Endothelial cell of umbilical vein (primary cell): ENCODE measurements around the gene PERCC1. TPM values are rescaled to one million over a fixed set of nuclear protein-coding genes. Genes with fewer than 3 reads are reported as not detected.

Source experiments
- BruUV-seq: library from RNA; stranded (reverse); fragments of 400-500 nt; replicated peaks from 2 replicates; lab custom pipeline; 2021; lab: Mats Ljungman, UMichigan
- CTCF ChIA-PET: fragments of 300-600, 350-600 bp; sonication (Branson Sonifier 250); formaldehyde crosslinking; loops from one replicate; lab custom pipeline; 2021; ENCODE audit warnings: antibody characterized with exemption, inconsistent platforms; lab: Charles Lee
- POLR2A ChIA-PET: fragments of 300-600, 350-600 bp; sonication (Branson Sonifier 250); formaldehyde crosslinking; loops from one replicate; lab custom pipeline; 2021; ENCODE audit warnings: antibody characterized with exemption, inconsistent platforms; lab: Charles Lee
- DNase-seq: peaks from one replicate; pipeline ENCODE4 v3.0.0-alpha.2; 2011; ENCODE audit warnings: low read depth, low spot score
- FAIRE-seq: peaks from 2 replicates; lab custom pipeline; 2011; peaks lifted over from hg19 to GRCh38; lab: Jason Lieb, UNC
- H2AFZ ChIP-seq: 2 replicates; pipeline ENCODE4 v1.6.0; 2012; ENCODE audit warnings: low read depth, low read length, control low read depth, inconsistent platforms
- H3K27ac ChIP-seq: 2 replicates; pipeline ENCODE4 v1.5.1; 2011; ENCODE audit warnings: low read depth, mild to moderate bottlenecking, control low read depth, low read length, moderate library complexity; ENCODE audit not compliant: insufficient read depth
- H3K27me3 ChIP-seq, 2 experiments: 2 replicates each; pipeline versions ENCODE4 v1.6.0 to v1.6.1; 2011; ENCODE audit warnings: low read length in 2 of 2, mixed read lengths in 1 of 2; ENCODE audit not compliant: control insufficient read depth in 2 of 2, insufficient read depth in 2 of 2
- H3K36me3 ChIP-seq, 2 experiments: 2 replicates in 1 of 2; 3 replicates in 1 of 2; pipeline ENCODE4 v1.5.1; 2011; ENCODE audit warnings: low read length in 2 of 2, mild to moderate bottlenecking in 1 of 2, moderate library complexity in 1 of 2; ENCODE audit not compliant: control insufficient read depth in 2 of 2, insufficient read depth in 2 of 2; ENCODE audit errors: extremely low read depth in 1 of 2
- H3K4me1 ChIP-seq: 3 replicates; pipeline ENCODE4 v1.5.1; 2011; ENCODE audit warnings: mild to moderate bottlenecking, low read length; ENCODE audit not compliant: control insufficient read depth, insufficient read depth; ENCODE audit errors: extremely low read depth
- H3K4me2 ChIP-seq: 2 replicates; pipeline ENCODE4 v1.6.1; 2011; ENCODE audit warnings: low read length, control low read depth, mixed read lengths; ENCODE audit not compliant: insufficient read depth
- H3K4me3 ChIP-seq, 3 experiments: fragments of 200-600 bp in 1 of 3; sonication (generic), shearing (Covaris generic) in 1 of 3; replicated peaks in 1 of 3; 2 replicates each; pipeline ENCODE4 v1.5.1; 2011 to 2016; ENCODE audit warnings: control low read depth in 3 of 3, low read length in 3 of 3, mild to moderate bottlenecking in 2 of 3, inconsistent platforms in 1 of 3, low read depth in 1 of 3, moderate library complexity in 1 of 3; ENCODE audit not compliant: insufficient read depth in 1 of 3
- H3K79me2 ChIP-seq: 2 replicates; pipeline ENCODE4 v1.6.0; 2012; ENCODE audit warnings: low read length, inconsistent platforms; ENCODE audit not compliant: control insufficient read depth, insufficient read depth
- H3K9ac ChIP-seq: replicated peaks from 2 replicates; pipeline ENCODE3; 2011; ENCODE audit warnings: low read length, control low read depth; ENCODE audit not compliant: insufficient read depth; ENCODE audit errors: extremely low read depth
- H3K9me1 ChIP-seq: replicated peaks from 3 replicates; pipeline ENCODE4 v1.6.0; 2011; ENCODE audit warnings: mild to moderate bottlenecking, low read length; ENCODE audit not compliant: control insufficient read depth, insufficient read depth; ENCODE audit errors: extremely low read depth
- H3K9me3 ChIP-seq: replicated peaks from 2 replicates; pipeline ENCODE4 v1.5.1; 2012; ENCODE audit warnings: low read length, inconsistent platforms; ENCODE audit not compliant: control insufficient read depth, insufficient read depth
- H4K20me1 ChIP-seq: replicated peaks from 2 replicates; pipeline ENCODE3; 2011; ENCODE audit warnings: mild to moderate bottlenecking, low read length; ENCODE audit not compliant: control insufficient read depth, insufficient read depth; ENCODE audit errors: extremely low read depth
- EZH2 ChIP-seq: IDR thresholded peaks from 2 replicates; pipeline ENCODE4 v1.6.1; 2012; ENCODE audit warnings: borderline replicate concordance, low read depth, mild to moderate bottlenecking, moderate library complexity, low read length, inconsistent platforms; ENCODE audit not compliant: severe bottlenecking
- FOS ChIP-seq: IDR thresholded peaks from 2 replicates; pipeline ENCODE4 v1.6.1; 2011; ENCODE audit warnings: mild to moderate bottlenecking, low read length, moderate library complexity, borderline replicate concordance; ENCODE audit not compliant: insufficient read depth
- GATA2 ChIP-seq: IDR thresholded peaks from 2 replicates; pipeline ENCODE4 v1.7.0; 2011; ENCODE audit warnings: low read depth, mild to moderate bottlenecking, moderate library complexity, mixed read lengths, low read length; ENCODE audit not compliant: insufficient read length, insufficient read depth
- JUN ChIP-seq: IDR thresholded peaks from 2 replicates; pipeline ENCODE4 v1.6.1; 2011; ENCODE audit warnings: borderline replicate concordance, low read depth; ENCODE audit not compliant: insufficient read length, insufficient read depth
- MYC ChIP-seq: IDR thresholded peaks from one replicate; pipeline ENCODE4 v1.6.1; 2011; ENCODE audit warnings: mild to moderate bottlenecking, low read depth, low read length
- POLR2A ChIP-seq: IDR thresholded peaks from 2 replicates; pipeline ENCODE4 v1.6.1; 2012; ENCODE audit warnings: low read depth, mild to moderate bottlenecking, control low read depth, low read length
- POLR2AphosphoS5 ChIP-seq: IDR thresholded peaks from 2 replicates; pipeline ENCODE4 v1.6.1; 2012; ENCODE audit warnings: low read depth, mild to moderate bottlenecking, control low read depth, low read length, moderate library complexity; ENCODE audit not compliant: insufficient read depth
- dilution Hi-C: fragments of 300-500 bp; cut with MboI; formaldehyde crosslinking; loops from one replicate; pipeline ENCODE4 v1.15.0; 2019; ENCODE audit warnings: low sequenced_read_pairs; ENCODE audit not compliant: extremely low pct_ligation_motif_present
- intact Hi-C: fragments of 100-400 bp; cut with micrococcal nuclease; formaldehyde crosslinking; loops from one replicate; pipeline ENCODE4 v1.10.0; 2022
- polyA plus RNA-seq, 4 experiments: library from polyadenylated mRNA; depleted of rRNA in 3 of 4; stranded (reverse) in 3 of 4; unstranded in 1 of 4; fragments of >200 nt; gene quantifications; 2 replicates each; pipeline versions ENCODE4 v1.2.1 to v1.2.3, GENCODE V29; 2011 to 2012; ENCODE audit warnings: missing spikeins in 1 of 4
- total RNA-seq: library from RNA; stranded (reverse); gene quantifications from 2 replicates; pipeline ENCODE4 v1.2.3, GENCODE V29; 2021
- TF ChIP-seq, protein P1 (sequence below), 2 donors: IDR thresholded peaks; 1 replicate in 1 of 2; 2 replicates in 1 of 2; pipeline ENCODE4 v1.5.1; 2011; ENCODE audit warnings: low read length in 2 of 2, mild to moderate bottlenecking in 2 of 2, moderate library complexity in 2 of 2, control low read depth in 1 of 2, inconsistent platforms in 1 of 2, low read depth in 1 of 2; ENCODE audit not compliant: insufficient read depth in 1 of 2; ENCODE audit errors: extremely low read depth in 1 of 2
- TF ChIP-seq, protein P2 (sequence below): IDR thresholded peaks from 2 replicates; pipeline ENCODE4 v1.6.1; 2011; ENCODE audit not compliant: insufficient read depth, insufficient read length

The PERCC1 gene
- total and polyA plus RNA-seq, 2 donors (not counting 3 experiments of a cell fraction or from before 2014, with no cell fraction given): not detected

DNA sequence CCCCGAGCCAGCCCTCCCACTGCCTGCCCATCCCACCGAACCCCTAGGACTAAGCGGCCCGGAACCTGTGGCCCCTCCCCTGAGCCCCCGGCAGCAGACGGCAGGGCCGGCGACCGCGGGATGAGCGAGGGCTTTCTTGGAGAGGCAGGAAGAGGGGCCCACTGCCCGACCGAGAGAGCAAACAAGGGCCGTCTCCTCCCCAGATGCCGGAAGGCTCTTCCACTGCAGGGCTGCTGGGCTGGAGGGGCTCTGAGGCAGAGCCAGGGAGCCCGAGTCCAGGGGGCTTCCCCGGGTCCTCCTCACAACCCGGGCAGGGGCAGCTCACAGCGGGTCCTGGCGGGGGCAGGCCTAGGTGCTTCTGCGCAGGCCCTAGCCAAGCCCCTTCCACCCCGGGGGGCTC, 2.9 kb downstream of the PERCC1 start:
- dilution Hi-C loops: no loop called here

More for the DNA sequence above, 2.9 kb downstream of the PERCC1 start:
- Histone ChIP-seq H3K9me3 (no peaks in the 10 kb centered on the region), H3K4me1 (no peaks in the 10 kb centered on the region), H3K9me1 (no peaks in the 10 kb centered on the region), H3K4me3 (no peak overlapping the region), H3K79me2 (no peaks in the 10 kb centered on the region), H4K20me1 (no peaks in the 10 kb centered on the region), H3K27me3 (no peaks in the 10 kb centered on the region), H3K4me2 (no peak overlapping the region), H3K9ac (no peak overlapping the region), H3K36me3 (no peaks in the 10 kb centered on the region), H3K27ac (no peak overlapping the region), H2AFZ (no peak overlapping the region)
- ChIA-PET CTCF (no interaction called here), POLR2A (no interaction called here)
- intact Hi-C loops: no loop called here
- DNase-seq (no peak), FAIRE-seq (no peak)
- TF ChIP-seq EZH2: no peak
- TF ChIP-seq FOS: no peak
- no peak for TF ChIP-seq MYC
- TF ChIP-seq, protein P1, sequence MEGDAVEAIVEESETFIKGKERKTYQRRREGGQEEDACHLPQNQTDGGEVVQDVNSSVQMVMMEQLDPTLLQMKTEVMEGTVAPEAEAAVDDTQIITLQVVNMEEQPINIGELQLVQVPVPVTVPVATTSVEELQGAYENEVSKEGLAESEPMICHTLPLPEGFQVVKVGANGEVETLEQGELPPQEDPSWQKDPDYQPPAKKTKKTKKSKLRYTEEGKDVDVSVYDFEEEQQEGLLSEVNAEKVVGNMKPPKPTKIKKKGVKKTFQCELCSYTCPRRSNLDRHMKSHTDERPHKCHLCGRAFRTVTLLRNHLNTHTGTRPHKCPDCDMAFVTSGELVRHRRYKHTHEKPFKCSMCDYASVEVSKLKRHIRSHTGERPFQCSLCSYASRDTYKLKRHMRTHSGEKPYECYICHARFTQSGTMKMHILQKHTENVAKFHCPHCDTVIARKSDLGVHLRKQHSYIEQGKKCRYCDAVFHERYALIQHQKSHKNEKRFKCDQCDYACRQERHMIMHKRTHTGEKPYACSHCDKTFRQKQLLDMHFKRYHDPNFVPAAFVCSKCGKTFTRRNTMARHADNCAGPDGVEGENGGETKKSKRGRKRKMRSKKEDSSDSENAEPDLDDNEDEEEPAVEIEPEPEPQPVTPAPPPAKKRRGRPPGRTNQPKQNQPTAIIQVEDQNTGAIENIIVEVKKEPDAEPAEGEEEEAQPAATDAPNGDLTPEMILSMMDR (IDR thresholded peaks at IDR 0.05; ENCODE audit: extremely low read depth in 1 of 2, insufficient read depth in 1 of 2, low read depth in 1 of 2, low read length in 2 of 2): no peak
- no peak for TF ChIP-seq POLR2AphosphoS5
- no peak for TF ChIP-seq POLR2A
- no peak for TF ChIP-seq JUN
- no peak for TF ChIP-seq GATA2
- TF ChIP-seq, protein P2, sequence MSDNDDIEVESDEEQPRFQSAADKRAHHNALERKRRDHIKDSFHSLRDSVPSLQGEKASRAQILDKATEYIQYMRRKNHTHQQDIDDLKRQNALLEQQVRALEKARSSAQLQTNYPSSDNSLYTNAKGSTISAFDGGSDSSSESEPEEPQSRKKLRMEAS: no peak
- no TSS peak for BruUV-seq
